Parathyroid adenoma (tissue), 2 donors: ENCODE results near the gene FAM76B.

Source experiments
- H2AFZ ChIP-seq: fragments of 300-600 bp; sonication (generic); one replicate; pipeline ENCODE4 v1.7.0; 2017; ENCODE audit warnings: antibody characterized with exemption, mild to moderate bottlenecking
- H3K27ac ChIP-seq: fragments of 300-600 bp; sonication (generic); one replicate; pipeline ENCODE4 v1.7.0; 2017
- H3K27me3 ChIP-seq: fragments of 300-600 bp; sonication (generic); one replicate; pipeline ENCODE4 v1.7.0; 2017; ENCODE audit warnings: low read length; ENCODE audit not compliant: control insufficient read depth, insufficient read depth
- H3K36me3 ChIP-seq: fragments of 300-600 bp; sonication (generic); one replicate; pipeline ENCODE4 v1.7.0; 2017; ENCODE audit warnings: low read length; ENCODE audit not compliant: control insufficient read depth, insufficient read depth
- H3K4me1 ChIP-seq: fragments of 300-600 bp; sonication (generic); one replicate; pipeline ENCODE4 v1.7.0; 2017; ENCODE audit warnings: control low read depth
- H3K4me2 ChIP-seq: fragments of 300-600 bp; sonication (generic); one replicate; pipeline ENCODE4 v1.7.0; 2017; ENCODE audit warnings: low read length
- H3K4me3 ChIP-seq: fragments of 300-600 bp; sonication (generic); one replicate; pipeline ENCODE4 v1.7.0; 2017; ENCODE audit warnings: low read depth, low read length
- H3K79me2 ChIP-seq: fragments of 300-600 bp; sonication (generic); one replicate; pipeline ENCODE4 v1.7.0; 2017; ENCODE audit warnings: control low read depth
- H3K9ac ChIP-seq: fragments of 300-600 bp; sonication (generic); one replicate; pipeline ENCODE4 v1.7.0; 2017; ENCODE audit warnings: mild to moderate bottlenecking
- H3K9me3 ChIP-seq: fragments of 300-600 bp; sonication (generic); one replicate; pipeline ENCODE4 v1.7.0; 2017; ENCODE audit warnings: low read length; ENCODE audit not compliant: control insufficient read depth
- CTCF ChIP-seq: fragments of 300-600 bp; sonication (generic); IDR thresholded peaks from one replicate; pipeline ENCODE4 v1.7.0; 2017; ENCODE audit warnings: antibody characterized with exemption, mild to moderate bottlenecking
- donor health status: primary hyperparathyroidism.

Gene FAM76B

GRCh38 chr11:95732930-95733602, 56.5 kb downstream of the FAM76B start:
- H3K79me2 ChIP-seq = no peaks in the 10 kb centered on the region
- no peak overlapping the region for H3K27ac ChIP-seq
- no peaks in the 10 kb centered on the region for H3K27me3 ChIP-seq
- H3K4me3 ChIP-seq = no peak overlapping the region
- H3K9me3 ChIP-seq = no peaks in the 10 kb centered on the region
- TF ChIP-seq CTCF = no peak
- no peak overlapping the region for H3K9ac ChIP-seq
- no peaks in the 10 kb centered on the region for H3K4me1 ChIP-seq
- H2AFZ ChIP-seq = no peak overlapping the region
- no peaks in the 10 kb centered on the region for H3K36me3 ChIP-seq
- H3K4me2 ChIP-seq = no peak overlapping the region

DNA sequence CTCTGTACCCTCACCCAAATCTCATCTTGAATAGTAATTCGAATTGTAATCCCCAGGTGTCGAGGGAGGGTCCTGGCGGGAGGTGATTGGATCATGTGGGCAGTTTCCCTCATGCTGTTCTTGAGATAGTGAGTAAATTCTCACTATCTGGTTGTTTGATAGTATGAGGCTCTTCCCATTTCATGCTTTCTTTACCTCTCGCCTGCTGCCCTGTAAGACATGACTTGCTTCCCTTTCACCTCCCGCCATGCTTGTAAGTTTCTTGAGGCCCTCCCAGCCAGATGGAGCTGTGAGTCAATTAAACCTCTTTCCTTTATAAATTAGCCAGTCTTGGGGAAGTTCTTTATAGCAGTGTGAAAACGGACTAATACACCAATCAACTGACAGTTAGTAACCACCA, 60.1 kb downstream of the FAM76B start:
- no peak for TF ChIP-seq CTCF
- Histone ChIP-seq H3K36me3 (no peaks in the 10 kb centered on the region), H3K4me2 (no peak overlapping the region), H3K4me3 (no peak overlapping the region), H3K27ac (no peak overlapping the region), H3K27me3 (no peaks in the 10 kb centered on the region), H2AFZ (no peak overlapping the region), H3K9me3 (no peaks in the 10 kb centered on the region), H3K4me1 (no peaks in the 10 kb centered on the region), H3K9ac (no peak overlapping the region), H3K79me2 (no peaks in the 10 kb centered on the region)

- no peak overlapping the region for H3K4me3 ChIP-seq
- no peaks in the 10 kb centered on the region for H3K27me3 ChIP-seq
- H2AFZ ChIP-seq = no peak overlapping the region
- no peaks in the 10 kb centered on the region for H3K36me3 ChIP-seq
- no peak overlapping the region for H3K4me2 ChIP-seq
- no peak for TF ChIP-seq CTCF
- H3K27ac ChIP-seq = no peak overlapping the region
- no peak overlapping the region for H3K9ac ChIP-seq
- no peaks in the 10 kb centered on the region for H3K9me3 ChIP-seq
- H3K79me2 ChIP-seq = no peaks in the 10 kb centered on the region
- no peaks in the 10 kb centered on the region for H3K4me1 ChIP-seq
These were observed 60.8 kb downstream of the FAM76B start for GRCh38 chr11:95728790-95729189.

- H3K9ac ChIP-seq = no peak overlapping the region
- H2AFZ ChIP-seq = no peak overlapping the region
- H3K4me3 ChIP-seq = no peak overlapping the region
- H3K27ac ChIP-seq = no peak overlapping the region
- no peaks in the 10 kb centered on the region for H3K4me1 ChIP-seq
- H3K36me3 ChIP-seq = no peaks in the 10 kb centered on the region
- H3K9me3 ChIP-seq = no peaks in the 10 kb centered on the region
- no peak overlapping the region for H3K4me2 ChIP-seq
- TF ChIP-seq CTCF = no peak
- no peaks in the 10 kb centered on the region for H3K27me3 ChIP-seq
- H3K79me2 ChIP-seq = no peaks in the 10 kb centered on the region
These were observed 61.5 kb downstream of the FAM76B start for GRCh38 chr11:95728094-95728493.

GRCh38 chr11:95727620-95728019, 62.0 kb downstream of the FAM76B start:
- H3K4me3 ChIP-seq = no peak overlapping the region
- no peak for TF ChIP-seq CTCF
- H3K9me3 ChIP-seq = no peaks in the 10 kb centered on the region
- H3K9ac ChIP-seq = no peak overlapping the region
- H3K4me1 ChIP-seq = no peaks in the 10 kb centered on the region
- no peak overlapping the region for H3K4me2 ChIP-seq
- H3K79me2 ChIP-seq = no peaks in the 10 kb centered on the region
- no peak overlapping the region for H2AFZ ChIP-seq
- H3K27me3 ChIP-seq = no peaks in the 10 kb centered on the region
- no peaks in the 10 kb centered on the region for H3K36me3 ChIP-seq
- no peak overlapping the region for H3K27ac ChIP-seq
